H1 (cell line): ENCODE measurements around the gene CRYBA4. TPM values are rescaled to one million over a fixed set of nuclear protein-coding genes. Genes with fewer than 3 reads are reported as not detected.

Source experiments
- CTCF ChIA-PET: fragments of 300-600 bp; sonication (Branson Sonifier 250); formaldehyde crosslinking; loops from one replicate; lab custom pipeline; 2021; ENCODE audit not compliant: partially characterized antibody; lab: Charles Lee
- POLR2A ChIA-PET: fragments of 300-600 bp; sonication (Branson Sonifier 250); formaldehyde crosslinking; loops from one replicate; lab custom pipeline; 2021; ENCODE audit warnings: inconsistent platforms; ENCODE audit not compliant: partially characterized antibody; lab: Charles Lee
- DNase-seq, 2 experiments: peaks; one replicate each; pipeline versions ENCODE4 v3.0.0 to v3.0.0-alpha.2; 2010 to 2022; ENCODE audit warnings: low spot score in 2 of 2, low read depth in 1 of 2, mixed read lengths in 1 of 2
- FAIRE-seq: peaks from 2 replicates; lab custom pipeline; 2011; peaks lifted over from hg19 to GRCh38; lab: Jason Lieb, UNC
- H2AFZ ChIP-seq: 2 replicates; pipeline ENCODE4 v1.8.1; 2012; ENCODE audit warnings: low read length, inconsistent platforms
- H2AK5ac ChIP-seq: 2 replicates; pipeline ENCODE4 v1.6.1; 2013; ENCODE audit warnings: low read depth, low read length
- H2BK120ac ChIP-seq: replicated peaks from 2 replicates; pipeline ENCODE3; 2013; ENCODE audit warnings: low read depth, low read length, inconsistent platforms
- H2BK12ac ChIP-seq: 2 replicates; pipeline ENCODE4 v1.6.1; 2013; ENCODE audit warnings: low read depth, low read length
- H2BK15ac ChIP-seq: 2 replicates; pipeline ENCODE4 v1.6.1; 2013; ENCODE audit warnings: low read length
- H2BK20ac ChIP-seq: 2 replicates; pipeline ENCODE4 v1.6.1; 2013; ENCODE audit warnings: low read length
- H2BK5ac ChIP-seq: 2 replicates; pipeline ENCODE4 v1.6.1; 2013; ENCODE audit warnings: low read depth, low read length
- H3K14ac ChIP-seq: 2 replicates; pipeline ENCODE4 v1.6.1; 2013; ENCODE audit warnings: inconsistent platforms; ENCODE audit not compliant: insufficient read length
- H3K18ac ChIP-seq: 2 replicates; pipeline ENCODE4 v1.6.1; 2013; ENCODE audit warnings: low read length; ENCODE audit errors: extremely low read depth
- H3K23ac ChIP-seq: 2 replicates; pipeline ENCODE4 v1.6.1; 2013; ENCODE audit warnings: inconsistent platforms; ENCODE audit not compliant: insufficient read length
- H3K23me2 ChIP-seq: 2 replicates; pipeline ENCODE4 v1.6.1; 2013; ENCODE audit warnings: low read depth, low read length
- H3K27ac ChIP-seq: 2 replicates; pipeline ENCODE4 v1.6.1; 2011; ENCODE audit warnings: low read depth, low read length, inconsistent platforms
- H3K27me3 ChIP-seq, 4 experiments: replicated peaks in 1 of 4; 1 replicate in 1 of 4; 2 replicates in 3 of 4; pipeline versions ENCODE4 v1.6.1 to v1.8.1; 2011 to 2013; ENCODE audit warnings: low read length in 3 of 4, mild to moderate bottlenecking in 3 of 4, inconsistent platforms in 2 of 4, mixed read lengths in 2 of 4, moderate library complexity in 1 of 4; ENCODE audit not compliant: control insufficient read depth in 3 of 4, insufficient read depth in 3 of 4; ENCODE audit errors: extremely low read depth in 1 of 4
- H3K36me3 ChIP-seq, 4 experiments: 2 replicates each; pipeline versions ENCODE4 v1.6.1 to v1.8.1; 2011 to 2013; ENCODE audit warnings: mild to moderate bottlenecking in 4 of 4, low read length in 3 of 4, moderate library complexity in 2 of 4, control low read depth in 1 of 4, inconsistent platforms in 1 of 4; ENCODE audit not compliant: insufficient read depth in 4 of 4, control insufficient read depth in 2 of 4
- H3K4ac ChIP-seq: replicated peaks from 2 replicates; pipeline ENCODE3; 2013; ENCODE audit warnings: low read length, low read depth, mixed read lengths, inconsistent platforms; ENCODE audit not compliant: insufficient read length
- H3K4me1 ChIP-seq, 4 experiments: replicated peaks in 1 of 4; 1 replicate in 1 of 4; 2 replicates in 3 of 4; pipeline versions ENCODE4 v1.6.1 to v1.8.1; 2011 to 2013; ENCODE audit warnings: low read length in 3 of 4, inconsistent platforms in 2 of 4, mixed read lengths in 1 of 4; ENCODE audit not compliant: insufficient read depth in 4 of 4, control insufficient read depth in 3 of 4
- H3K4me2 ChIP-seq, 2 experiments: 2 replicates each; pipeline versions ENCODE4 v1.6.1 to v1.8.1; 2011 to 2013; ENCODE audit warnings: low read depth in 2 of 2, low read length in 2 of 2, control low read depth in 1 of 2, inconsistent platforms in 1 of 2, mild to moderate bottlenecking in 1 of 2; ENCODE audit not compliant: insufficient read depth in 1 of 2
- H3K4me3 ChIP-seq, 4 experiments: fragments of 200-600, 300-600 bp in 1 of 4; sonication (generic), shearing (Covaris generic), sonication (Bioruptor Twin) in 1 of 4; 2 replicates each; pipeline versions ENCODE4 v1.5.1 to v1.8.1; 2011 to 2016; ENCODE audit warnings: low read length in 4 of 4, low read depth in 3 of 4, control low read depth in 2 of 4, inconsistent platforms in 2 of 4, mild to moderate bottlenecking in 2 of 4, mixed read lengths in 1 of 4, moderate library complexity in 1 of 4; ENCODE audit not compliant: insufficient read depth in 2 of 4; ENCODE audit errors: extremely low read depth in 1 of 4
- H3K56ac ChIP-seq: replicated peaks from 2 replicates; pipeline ENCODE3; 2013; ENCODE audit warnings: low read depth, mild to moderate bottlenecking, mixed read lengths, low read length, inconsistent platforms; ENCODE audit not compliant: insufficient read length
- H3K79me1 ChIP-seq: 2 replicates; pipeline ENCODE4 v1.6.1; 2013; ENCODE audit warnings: low read depth, low read length, control low read depth
- H3K79me2 ChIP-seq, 2 experiments: 2 replicates each; pipeline versions ENCODE4 v1.6.1 to v1.8.1; 2012 to 2013; ENCODE audit warnings: low read length in 2 of 2, mild to moderate bottlenecking in 2 of 2, inconsistent platforms in 1 of 2; ENCODE audit not compliant: insufficient read depth in 2 of 2, control insufficient read depth in 1 of 2
- H3K9ac ChIP-seq, 4 experiments: replicated peaks in 1 of 4; 1 replicate in 1 of 4; 2 replicates in 3 of 4; pipeline versions ENCODE4 v1.6.1 to v1.8.1; 2011 to 2013; ENCODE audit warnings: low read depth in 3 of 4, low read length in 3 of 4, control low read depth in 2 of 4, mild to moderate bottlenecking in 2 of 4, moderate library complexity in 2 of 4, inconsistent platforms in 1 of 4; ENCODE audit errors: extremely low read depth in 1 of 4
- H3K9me3 ChIP-seq, 2 experiments: 2 replicates each; pipeline versions ENCODE4 v1.6.1 to v1.8.1; 2012 to 2013; ENCODE audit warnings: mild to moderate bottlenecking in 2 of 2, moderate library complexity in 2 of 2, control low read depth in 1 of 2, inconsistent platforms in 1 of 2, low read depth in 1 of 2, low read length in 1 of 2, mixed read lengths in 1 of 2; ENCODE audit not compliant: insufficient read depth in 2 of 2
- H4K20me1 ChIP-seq, 2 experiments: replicated peaks in 1 of 2; 2 replicates each; pipeline versions ENCODE3 to v1.8.1; 2011 to 2013; ENCODE audit warnings: inconsistent platforms in 2 of 2, low read length in 2 of 2, mild to moderate bottlenecking in 1 of 2; ENCODE audit not compliant: insufficient read depth in 2 of 2, control insufficient read depth in 1 of 2
- H4K5ac ChIP-seq: 2 replicates; pipeline ENCODE4 v1.6.1; 2013; ENCODE audit warnings: low read length, low read depth, mixed read lengths, inconsistent platforms; ENCODE audit not compliant: insufficient read length
- H4K8ac ChIP-seq: 2 replicates; pipeline ENCODE4 v1.8.0; 2013; ENCODE audit warnings: mild to moderate bottlenecking, moderate library complexity, low read length, inconsistent platforms; ENCODE audit not compliant: insufficient read depth; ENCODE audit errors: extremely low read depth
- H4K91ac ChIP-seq: replicated peaks from 2 replicates; pipeline ENCODE3; 2013; ENCODE audit warnings: low read length, mixed read lengths, inconsistent platforms; ENCODE audit not compliant: insufficient read length
- CHD2 ChIP-seq: IDR thresholded peaks from 2 replicates; pipeline ENCODE4 v1.6.1; 2012; ENCODE audit warnings: low read length, improper control_type of control experiment
- EZH2 ChIP-seq: fragments of 200-600 bp; sonication (generic); IDR thresholded peaks from 2 replicates; pipeline ENCODE4 v1.7.1; 2012; ENCODE audit warnings: low read depth, mild to moderate bottlenecking, moderate library complexity, low read length, inconsistent platforms; ENCODE audit not compliant: severe bottlenecking
- WGBS, 2 experiments: shearing (Covaris generic) in 1 of 2; methylation state at CpG; one replicate each; pipeline versions ENCODE4 v1.1.6 to v1.1.7; 2013 to 2015; ENCODE audit warnings: low lambda C conversion rate in 2 of 2, mixed read lengths in 2 of 2, inconsistent platforms in 1 of 2, low coverage in 1 of 2, missing lambda C conversion rate in 1 of 2; ENCODE audit not compliant: insufficient replicate concordance in 2 of 2, insufficient coverage in 1 of 2, insufficient read length in 1 of 2; ENCODE audit errors: extremely low coverage in 1 of 2, missing lambda C conversion rate in 1 of 2; 5-methylcytosine and 5-hydroxymethylcytosine counted together
- polyA plus RNA-seq, 7 experiments: library from polyadenylated mRNA; depleted of rRNA in 3 of 7; stranded (reverse) in 5 of 7; unstranded in 2 of 7; fragments of >200 nt in 5 of 7; fragments of 200-250 nt in 2 of 7; gene quantifications; 1 replicate in 5 of 7; 2 replicates in 1 of 7; 4 replicates in 1 of 7; pipeline versions ENCODE4 v1.2.1 to v1.2.3, GENCODE V29; 2011 to 2013; ENCODE audit warnings: missing spikeins in 2 of 7, mixed read lengths in 2 of 7
- total RNA-seq: library from RNA; stranded (reverse); fragmentation: NEBNext Ultra II Directional; extraction: Animal tissue kit (Norgen Biotek cat#: 25700); gene quantifications from 2 replicates; pipeline ENCODE4 v1.2.1, GENCODE V29; 2021

Gene CRYBA4
- total and polyA plus RNA-seq, 2 of the 8 experiments (the other 6 are each of a cell fraction or from before 2014, with no cell fraction given): 0.67 to 3.1 TPM

DNA sequence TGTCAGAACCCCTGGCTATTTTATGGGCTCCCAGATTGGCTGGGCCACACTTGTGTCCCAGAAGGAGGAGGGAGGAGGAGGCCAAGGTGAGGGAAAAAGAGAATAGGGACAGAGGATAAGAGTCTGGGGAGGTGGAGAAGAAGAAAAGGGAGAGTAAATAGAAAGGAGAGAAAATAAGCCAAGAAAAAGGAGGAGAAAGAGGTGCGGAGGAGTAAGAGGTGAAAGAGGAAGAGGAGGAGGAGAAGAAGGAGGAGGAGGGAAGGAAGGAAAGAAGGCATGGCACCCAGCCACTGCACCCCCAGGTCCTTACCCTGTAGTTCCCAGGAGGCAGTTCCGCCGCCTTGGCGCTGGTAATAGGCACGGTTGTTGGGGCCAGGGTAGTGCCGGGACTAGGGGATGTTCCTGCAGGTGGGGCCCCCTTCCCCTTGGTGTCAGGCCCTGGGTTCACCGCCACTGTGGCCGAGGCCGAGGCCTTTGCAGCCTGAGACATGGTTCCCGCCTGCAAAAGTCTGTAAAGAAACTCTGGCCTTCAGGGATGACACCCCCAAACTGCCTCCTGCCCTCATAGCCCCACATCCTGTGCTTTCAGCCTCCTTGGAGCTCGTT lies 5.8 kb upstream of the CRYBA4 start:
- Histone ChIP-seq H4K91ac (peak overlapping the region; percentile 79), H2BK20ac (peak overlapping the region; percentile 84), H4K20me1 (no peaks in the 10 kb centered on the region), H3K4me2 (0 out of 4 replicates have a peak overlapping the region, but pooled peaks of 1 of the 2 experiments have one; percentile 31), H3K23ac (no peak overlapping the region), H3K9ac (no peak overlapping the region), H4K8ac (no peak overlapping the region), H3K27ac (no peak overlapping the region), H3K79me2 (no peaks in the 10 kb centered on the region), H3K79me1 (no peaks in the 10 kb centered on the region), H3K18ac (peak overlapping the region; percentile 16; the same call in 1 of the 2 replicates), H3K14ac (no peak overlapping the region), H2AFZ (no peak overlapping the region), H2BK12ac (peak overlapping the region; percentile 92; the same call in 1 of the 2 replicates), H2BK120ac (no peak overlapping the region), H3K23me2 (no peaks in the 10 kb centered on the region; the same call in 1 of the 2 replicates), H3K27me3 (peaks cover 5 to 31% (median 26%) of the 10 kb centered on the region in 4 experiments), H3K4me3 (no peak overlapping the region), H2AK5ac (peak overlapping the region; percentile 89; the same call in 1 of the 2 replicates), H3K36me3 (no peaks in the 10 kb centered on the region), H3K4ac (no peak overlapping the region), H3K56ac (no peak overlapping the region), H3K4me1 (peaks cover 22 to 43% (median 29%) of the 10 kb centered on the region in 4 experiments), H3K9me3 (no peaks in the 10 kb centered on the region), H2BK5ac (peak overlapping the region; percentile 79; the same call in 1 of the 2 replicates), H4K5ac (no peak overlapping the region), H2BK15ac (no peak overlapping the region)
- ChIA-PET POLR2A (interaction anchor here (0.7 to 1.3 kb wide), 5 partner anchors 8 to 68 kb away, joined by 3 to 5 read pairs (median 3); no protein-coding TSS in a partner anchor), CTCF (interaction anchor here (0.8 to 2.1 kb wide), 4 partner anchors 14 to 51 kb away, joined by 3 to 5 read pairs (median 4); no protein-coding TSS in a partner anchor)
- WGBS, 2 experiments: 85 to 100% methylated on average over 1 to 11 of the region's 11 CpGs
- FAIRE-seq (no peak), DNase-seq (no peak)
- TF ChIP-seq CHD2 (no peak), EZH2 (peak; percentile 7)
